HepG2 (cell line): Measurements from ENCODE around the gene NTN5. TPM values are rescaled to one million over a fixed set of nuclear protein-coding genes. Genes with fewer than 3 reads are reported as not detected.

ENCODE experiments used
- BCLAF1 ChIP-seq: fragments of 450-650 bp; IDR thresholded peaks from 2 replicates; pipeline ENCODE4 v1.6.1; 2017; ENCODE audit warnings: mild to moderate bottlenecking
- HNF4A ChIP-seq: sonication (generic); formaldehyde crosslinking; IDR thresholded peaks from 2 replicates; pipeline ENCODE4 v1.4.0; 2020; ENCODE audit warnings: missing genetic modification reagents
- HNF4G ChIP-seq, 2 experiments: sonication (generic) in 1 of 2; formaldehyde crosslinking in 1 of 2; IDR thresholded peaks; 2 replicates each; pipeline versions ENCODE4 v1.4.0 to v1.6.1; 2011 to 2020; ENCODE audit warnings: borderline replicate concordance in 2 of 2, low read depth in 2 of 2, mild to moderate bottlenecking in 2 of 2, low read length in 1 of 2, missing genetic modification reagents in 1 of 2, moderate library complexity in 1 of 2
- MYC ChIP-seq: sonication (generic); formaldehyde crosslinking; IDR thresholded peaks from 2 replicates; pipeline ENCODE4 v1.9.0; 2021; ENCODE audit warnings: missing genetic modification reagents, borderline replicate concordance
- SALL1 ChIP-seq: sonication (generic); formaldehyde crosslinking; IDR thresholded peaks from 2 replicates; pipeline ENCODE4 v1.8.0; 2022; ENCODE audit warnings: mild to moderate bottlenecking, missing genetic modification reagents
- SIN3B ChIP-seq: fragments of 150-350 bp; IDR thresholded peaks from 2 replicates; pipeline ENCODE4 v1.6.1; 2014; ENCODE audit warnings: low read length
- SNAI1 ChIP-seq: sonication (generic); formaldehyde crosslinking; IDR thresholded peaks from 2 replicates; pipeline ENCODE4 v1.5.0; 2020; ENCODE audit warnings: mild to moderate bottlenecking, missing genetic modification reagents, borderline replicate concordance
- TFDP2 ChIP-seq: sonication (generic); formaldehyde crosslinking; IDR thresholded peaks from 2 replicates; pipeline ENCODE4 v1.4.0; 2020; ENCODE audit warnings: missing genetic modification reagents
- TRIM24 ChIP-seq: sonication (generic); formaldehyde crosslinking; IDR thresholded peaks from 2 replicates; pipeline ENCODE4 v1.8.0; 2022; ENCODE audit warnings: mild to moderate bottlenecking, missing genetic modification reagents
- ZNF205 ChIP-seq: IDR thresholded peaks from 2 replicates; pipeline ENCODE4 v1.6.1; 2018; ENCODE audit warnings: missing biosample characterization, missing genetic modification reagents
- ZNF263 ChIP-seq: sonication (generic); formaldehyde crosslinking; IDR thresholded peaks from 2 replicates; pipeline ENCODE4 v1.4.0; 2020; ENCODE audit warnings: missing genetic modification reagents
- ZNF710 ChIP-seq: sonication (generic); formaldehyde crosslinking; IDR thresholded peaks from 2 replicates; pipeline ENCODE4 v1.5.0; 2020; ENCODE audit warnings: mild to moderate bottlenecking, missing genetic modification reagents, borderline replicate concordance
- ZNF724P ChIP-seq: sonication (generic); formaldehyde crosslinking; IDR thresholded peaks from 2 replicates; pipeline ENCODE4 v1.8.0; 2022; ENCODE audit warnings: missing genetic modification reagents, borderline replicate concordance
- ZNF83 ChIP-seq: sonication (generic); formaldehyde crosslinking; IDR thresholded peaks from 2 replicates; pipeline ENCODE4 v1.4.0; 2020; ENCODE audit warnings: missing genetic modification reagents, mild to moderate bottlenecking, borderline replicate concordance
- polyA plus RNA-seq, 8 experiments: library from polyadenylated mRNA; depleted of rRNA in 3 of 8; stranded (reverse) in 7 of 8; unstranded in 1 of 8; fragments of >200 nt; fragmentation: Illumina TruSeq in 4 of 8; extraction: Trizol in 4 of 8; gene quantifications; 2 replicates each; pipeline versions ENCODE4 v1.2.1 to v1.2.3, GENCODE V29; 2011 to 2016; ENCODE audit warnings: low read depth in 4 of 8, missing spikeins in 1 of 8, mixed read lengths in 1 of 8; ENCODE audit not compliant: insufficient read depth in 1 of 8
- total RNA-seq, 5 experiments: library from RNA; depleted of rRNA; stranded (reverse); fragments of >200 nt; fragmentation: Illumina TruSeq; extraction: Trizol; gene quantifications; 2 replicates each; pipeline ENCODE4 v1.2.3, GENCODE V29; 2016; ENCODE audit warnings: low read depth in 1 of 5

Gene NTN5
- total and polyA plus RNA-seq, 2 of the 13 experiments (the other 11 are each of a cell fraction or from before 2014, with no cell fraction given) = 0.05 TPM; not detected in 1

- TF ChIP-seq SIN3B (no peak), BCLAF1 (no peak), ZNF724P (CRISPR knock-in tag) (no peak), ZNF710 (peak; percentile 49; the same call in 1 of the 2 replicates), HNF4G (IDR thresholded peaks at IDR 0.05; ENCODE audit: borderline replicate concordance, low read depth, low read length) (0 out of 2 replicates have a peak, but pooled peaks have one; percentile 19), HNF4G (CRISPR knock-in tag; IDR thresholded peaks at IDR 0.05; ENCODE audit: borderline replicate concordance, low read depth) (no peak), ZNF83 (CRISPR knock-in tag) (no peak), SALL1 (CRISPR knock-in tag) (peak; percentile 9; the same call in 1 of the 2 replicates), TRIM24 (CRISPR knock-in tag) (no peak), SNAI1 (CRISPR knock-in tag) (no peak), HNF4A (CRISPR knock-in tag) (peak; percentile 66; the same call in 1 of the 2 replicates), MYC (no peak), ZNF205 (CRISPR knock-in tag) (0 out of 2 replicates have a peak, but pooled peaks have one; percentile 36), ZNF263 (CRISPR knock-in tag) (0 out of 2 replicates have a peak, but pooled peaks have one; percentile 15), TFDP2 (CRISPR knock-in tag) (no peak)
Measured at GRCh38 chr19:48695743-48696352, 23.0 kb upstream of the NTN5 start, which contains the start of gene FUT2 (continued).
